ENCODE data around the gene ELF3. TPM values are rescaled to one million over a fixed set of nuclear protein-coding genes. Genes with fewer than 3 reads are reported as not detected.

ELF3 gene
- total and polyA plus RNA-seq, 2 of the 13 experiments (the other 11 are each of a cell fraction or from before 2014, with no cell fraction given): 11.5 to 55.1 TPM

GRCh38 chr1:202047977-202048376 lies 37.6 kb downstream of the ELF3 start (continued):
- TF ChIP-seq RERE (CRISPR knock-in tag; IDR thresholded peaks at IDR 0.05; ENCODE audit: low read depth): no peak
- no peak for TF ChIP-seq SOX6 (IDR thresholded peaks at IDR 0.05)
- TF ChIP-seq SOX6 (CRISPR knock-in tag; IDR thresholded peaks at IDR 0.05): peak; percentile 68
- 0 out of 2 replicates have a peak, but pooled peaks have one; percentile 19 for TF ChIP-seq FOXA3 (CRISPR knock-in tag; IDR thresholded peaks at IDR 0.05)
- no peak for TF ChIP-seq SNAPC4 (CRISPR knock-in tag; IDR thresholded peaks at IDR 0.05)
- TF ChIP-seq KDM2A (CRISPR knock-in tag; IDR thresholded peaks at IDR 0.05; ENCODE audit: borderline replicate concordance, low read depth): no peak
- TF ChIP-seq THRA (CRISPR knock-in tag; IDR thresholded peaks at IDR 0.05; ENCODE audit: borderline replicate concordance): no peak
- no peak for TF ChIP-seq MZF1 (CRISPR knock-in tag; IDR thresholded peaks at IDR 0.05; ENCODE audit: borderline replicate concordance)
- TF ChIP-seq ZNF510 (CRISPR knock-in tag; IDR thresholded peaks at IDR 0.05; ENCODE audit: low read depth): no peak
